Stimulated activated CD4-positive, alpha-beta T cell treated with anti-CD3 and anti-CD28 coated beads, Interleukin-1b, Interleukin-23, amount 100 ng/mL, for 48 hours (primary cell): ENCODE data around the gene RBPJ.
A peak's percentile ranks its signal among the peaks of the same experiment; 100 is the strongest.
"Not testable (repeated sequence)": the region's sequence is repeated elsewhere in the genome, so short reads cannot be mapped to it uniquely, and the experiment has no call there.

Experiments
- DNase-seq: peaks from one replicate; pipeline ENCODE4 v3.0.0-alpha.2; 2020

RBPJ gene

GRCh38 chr4:26343038-26343398 is 22.2 kb downstream of the RBPJ start:
- DNase-seq, result no peak

- DNase-seq, result no peak
These were observed 24.2 kb downstream of the RBPJ start for GRCh38 chr4:26344901-26345564.

GRCh38 chr4:26345565-26345938 is 24.7 kb downstream of the RBPJ start:
- DNase-seq, result no peak

GRCh38 chr4:26346203-26346620 is 25.4 kb downstream of the RBPJ start:
- DNase-seq, result no peak

GRCh38 chr4:26349496-26349895 is 28.7 kb downstream of the RBPJ start:
- DNase-seq, result no peak

- no peak for DNase-seq
These were observed 30.9 kb downstream of the RBPJ start for GRCh38 chr4:26351685-26352084.

- no peak for DNase-seq
These were observed 33.7 kb downstream of the RBPJ start for GRCh38 chr4:26354491-26354890.

- DNase-seq, result no peak
These were observed 34.7 kb downstream of the RBPJ start for GRCh38 chr4:26355392-26356052.

GRCh38 chr4:26356081-26356501 is 35.3 kb downstream of the RBPJ start:
- no peak for DNase-seq

GRCh38 chr4:26359521-26359920 is 38.7 kb downstream of the RBPJ start:
- not testable (repeated sequence) for DNase-seq

GRCh38 chr4:26360273-26360672 is 39.5 kb downstream of the RBPJ start:
- DNase-seq, result no peak

GRCh38 chr4:26360864-26361263 is 40.0 kb downstream of the RBPJ start:
- no peak for DNase-seq

- no peak for DNase-seq
These were observed 40.5 kb downstream of the RBPJ start for GRCh38 chr4:26361297-26361696.

GRCh38 chr4:26362745-26363439 is 42.1 kb downstream of the RBPJ start:
- DNase-seq, result no peak

- no peak for DNase-seq
These were observed 44.8 kb downstream of the RBPJ start for GRCh38 chr4:26365537-26366150.

GRCh38 chr4:26367811-26368210 is 47.0 kb downstream of the RBPJ start:
- DNase-seq, result no peak

- DNase-seq, result no peak
These were observed 47.9 kb downstream of the RBPJ start for GRCh38 chr4:26368685-26369084.

- DNase-seq, result no peak
These were observed 48.3 kb downstream of the RBPJ start for GRCh38 chr4:26369132-26369531.

- DNase-seq, result no peak
These were observed 48.8 kb downstream of the RBPJ start for GRCh38 chr4:26369581-26369980.

- no peak for DNase-seq
These were observed 51.3 kb downstream of the RBPJ start for GRCh38 chr4:26372076-26372475.

GRCh38 chr4:26372525-26373172 is 51.8 kb downstream of the RBPJ start:
- peak; percentile 41 for DNase-seq

- no peak for DNase-seq
These were observed 54.7 kb downstream of the RBPJ start for GRCh38 chr4:26375551-26375950.
